HG02884 (cell line): Measurements from ENCODE around the gene CDX2.

Experiments used
- ATAC-seq: cut with Tn5 transposase; IDR thresholded peaks from one replicate; pipeline ENCODE4 v1.9.1; 2021; ENCODE audit warnings: mild to moderate bottlenecking, moderate library complexity; ENCODE audit not compliant: unreplicated experiment

The CDX2 gene

DNA sequence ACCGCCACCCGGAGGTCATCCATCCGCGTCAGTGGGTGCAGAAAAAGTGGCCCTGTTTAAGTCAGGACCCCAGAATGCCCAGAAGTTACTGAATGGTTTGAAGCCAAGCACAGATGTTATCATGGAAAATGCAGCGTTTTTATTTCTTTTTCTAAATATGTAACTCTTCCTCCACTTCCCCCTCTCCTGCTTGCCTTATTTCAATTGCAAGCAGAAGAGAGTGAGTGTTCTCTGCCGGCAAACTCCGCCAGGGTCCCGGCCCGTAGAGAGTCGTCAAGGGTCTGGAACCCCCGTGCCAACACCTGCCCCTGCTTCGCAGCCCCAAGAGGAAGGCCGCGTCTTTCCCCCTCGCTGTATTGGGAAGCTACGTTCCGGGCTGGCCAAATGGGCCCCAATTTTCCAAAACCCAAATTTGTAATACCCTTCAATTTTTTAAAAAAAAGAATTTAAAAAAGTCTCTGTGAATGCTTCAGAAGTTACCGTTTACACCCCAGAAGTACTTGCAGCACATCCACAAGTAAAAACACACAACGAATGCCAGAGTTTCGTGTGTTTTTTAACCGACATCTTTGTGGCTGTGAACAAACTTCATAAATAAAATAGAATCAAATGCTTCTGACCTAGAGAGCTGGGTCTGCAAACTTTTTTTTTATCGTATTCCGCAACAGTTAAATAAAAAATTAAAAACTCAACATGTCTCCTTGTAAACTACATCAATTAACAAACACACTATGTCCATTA lies 50.0 kb downstream of the CDX2 start:
- ATAC-seq, result no peak

DNA sequence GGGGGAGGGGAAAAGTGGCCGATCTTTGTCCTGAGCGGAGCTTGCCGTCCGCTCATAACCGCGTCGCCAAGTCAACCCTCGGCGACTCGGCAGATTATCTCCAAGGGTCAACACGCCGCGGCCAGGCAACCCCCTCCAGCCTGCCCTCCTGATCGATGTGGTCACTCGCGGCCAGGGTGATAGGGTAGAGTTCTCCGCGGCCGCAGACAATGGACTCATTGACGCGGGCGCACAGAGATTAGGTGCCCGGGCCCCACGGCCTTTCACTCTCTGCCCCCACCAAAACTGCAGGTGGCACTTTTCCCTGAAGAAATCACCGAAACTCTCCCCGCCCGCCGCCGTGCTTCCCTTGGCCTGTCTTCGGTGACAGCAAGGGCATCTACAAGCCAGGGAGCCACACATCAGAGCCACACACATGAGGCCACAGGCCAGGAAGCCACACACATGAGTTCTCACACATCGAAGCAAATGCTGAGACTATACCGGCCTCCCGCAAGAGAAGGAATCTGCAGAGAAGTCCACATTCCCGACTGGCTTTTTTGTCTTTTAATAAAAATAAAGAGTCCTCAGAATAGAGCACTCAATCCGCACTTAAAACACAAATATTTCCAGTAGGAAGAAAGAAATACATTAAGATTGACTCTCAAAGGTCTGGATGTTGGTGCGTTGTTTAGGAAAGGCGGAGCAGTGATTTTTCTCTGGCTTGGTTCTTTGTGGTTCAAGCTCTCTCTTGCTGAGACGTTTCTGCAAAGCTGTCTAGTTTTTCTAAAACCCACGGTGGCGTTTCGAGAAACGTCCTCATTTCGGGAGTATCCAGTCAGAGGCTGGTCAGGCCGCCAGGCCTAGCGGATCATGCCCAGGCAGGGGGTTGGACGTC lies 50.8 kb downstream of the CDX2 start:
- no peak for ATAC-seq

DNA sequence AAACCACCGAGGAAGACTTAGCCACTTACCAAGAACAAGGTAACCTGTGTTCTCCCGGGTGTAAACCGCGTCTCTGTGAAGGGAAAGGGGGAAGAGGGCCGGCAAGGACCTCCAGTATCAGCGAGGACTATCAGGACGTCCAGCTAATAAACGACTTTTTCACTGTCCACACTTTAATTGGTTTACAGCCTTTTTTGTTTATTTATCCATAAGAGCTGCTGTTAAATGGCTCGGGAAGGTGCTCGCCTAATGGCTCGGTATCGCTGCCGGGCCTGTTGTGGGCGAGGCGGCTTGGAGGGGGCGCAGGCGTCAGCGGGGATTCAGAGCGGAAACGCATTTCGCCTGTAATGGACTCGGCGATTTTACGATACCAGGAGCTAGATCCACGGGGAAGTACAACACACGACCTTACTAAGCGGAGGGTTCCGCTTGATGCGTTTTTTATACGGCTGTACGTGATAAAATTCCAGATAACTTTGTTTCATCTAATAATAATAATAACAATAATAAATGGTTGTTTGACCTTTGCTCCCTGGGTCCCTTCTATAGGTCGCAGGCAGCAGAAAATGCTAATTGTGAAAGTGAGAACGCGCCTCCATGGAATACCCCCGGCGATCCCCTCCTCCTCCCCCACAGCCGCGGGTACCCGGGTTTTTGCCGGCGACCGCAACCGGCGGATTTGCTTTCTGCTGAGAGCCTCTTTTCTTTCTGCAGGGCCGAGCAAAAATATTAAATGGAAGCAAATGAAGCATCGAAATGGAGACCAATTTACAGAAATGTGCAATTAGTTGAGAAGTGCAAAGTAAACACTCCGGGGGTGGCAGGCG lies 51.8 kb downstream of the CDX2 start:
- ATAC-seq, result no peak

- ATAC-seq, result no peak
Measured at GRCh38 chr13:27915301-27916207, 53.6 kb downstream of the CDX2 start.

- no peak for ATAC-seq
Measured at GRCh38 chr13:27913160-27913559, 56.0 kb downstream of the CDX2 start.

- ATAC-seq, result no peak
Measured at GRCh38 chr13:27911521-27911920, 57.6 kb downstream of the CDX2 start.
